H7 (cell line): ENCODE results near the gene UBASH3B. TPM values are rescaled to one million over a fixed set of nuclear protein-coding genes. Genes with fewer than 3 reads are reported as not detected.
A peak's percentile ranks its signal among the peaks of the same experiment; 100 is the strongest.

Source experiments
- DNase-seq: peaks from one replicate; pipeline ENCODE4 v3.0.0; 2012
- H3K27me3 ChIP-seq: 2 replicates; pipeline ENCODE4 v1.6.0; 2011; ENCODE audit warnings: mild to moderate bottlenecking, low read length; ENCODE audit not compliant: control insufficient read depth, insufficient read depth
- H3K36me3 ChIP-seq: replicated peaks from 2 replicates; pipeline ENCODE4 v1.5.1; 2011; ENCODE audit warnings: low read length; ENCODE audit not compliant: control insufficient read depth, insufficient read depth
- H3K4me3 ChIP-seq: 2 replicates; pipeline ENCODE4 v1.5.1; 2011; ENCODE audit warnings: low read depth, mild to moderate bottlenecking, control low read depth, low read length, moderate library complexity; ENCODE audit not compliant: insufficient read depth
- total RNA-seq: library from RNA; depleted of rRNA; stranded (reverse); fragments of >200 nt; shearing (Covaris generic); gene quantifications from 2 replicates; pipeline ENCODE4 v1.2.3, GENCODE V29; 2014

Gene UBASH3B
- total RNA-seq, 1 experiment from 2014 or later, result 15.9 TPM

DNA sequence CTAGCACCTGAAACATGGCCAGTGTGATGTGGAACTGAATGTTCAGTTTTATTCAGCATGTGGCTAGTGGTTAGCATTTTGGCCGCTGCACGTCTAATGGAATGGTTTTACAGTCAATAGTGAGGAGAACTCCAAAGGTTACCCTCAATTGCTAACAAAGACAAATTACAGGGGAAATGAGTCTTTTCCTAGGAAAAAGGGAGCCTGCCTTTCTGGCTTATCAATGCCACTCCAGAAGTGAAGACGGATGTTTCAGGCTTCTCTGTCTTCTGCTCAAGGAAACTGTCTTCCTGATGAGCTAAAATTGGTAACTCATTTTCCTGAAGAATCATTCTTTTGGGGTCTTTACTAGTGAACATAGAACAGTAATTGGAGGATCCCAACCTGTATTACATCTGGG, 98.5 kb downstream of the UBASH3B start:
- no peak for DNase-seq
- Histone ChIP-seq H3K4me3 (no peak overlapping the region), H3K36me3 (no peaks in the 10 kb centered on the region), H3K27me3 (no peaks in the 10 kb centered on the region)

DNA sequence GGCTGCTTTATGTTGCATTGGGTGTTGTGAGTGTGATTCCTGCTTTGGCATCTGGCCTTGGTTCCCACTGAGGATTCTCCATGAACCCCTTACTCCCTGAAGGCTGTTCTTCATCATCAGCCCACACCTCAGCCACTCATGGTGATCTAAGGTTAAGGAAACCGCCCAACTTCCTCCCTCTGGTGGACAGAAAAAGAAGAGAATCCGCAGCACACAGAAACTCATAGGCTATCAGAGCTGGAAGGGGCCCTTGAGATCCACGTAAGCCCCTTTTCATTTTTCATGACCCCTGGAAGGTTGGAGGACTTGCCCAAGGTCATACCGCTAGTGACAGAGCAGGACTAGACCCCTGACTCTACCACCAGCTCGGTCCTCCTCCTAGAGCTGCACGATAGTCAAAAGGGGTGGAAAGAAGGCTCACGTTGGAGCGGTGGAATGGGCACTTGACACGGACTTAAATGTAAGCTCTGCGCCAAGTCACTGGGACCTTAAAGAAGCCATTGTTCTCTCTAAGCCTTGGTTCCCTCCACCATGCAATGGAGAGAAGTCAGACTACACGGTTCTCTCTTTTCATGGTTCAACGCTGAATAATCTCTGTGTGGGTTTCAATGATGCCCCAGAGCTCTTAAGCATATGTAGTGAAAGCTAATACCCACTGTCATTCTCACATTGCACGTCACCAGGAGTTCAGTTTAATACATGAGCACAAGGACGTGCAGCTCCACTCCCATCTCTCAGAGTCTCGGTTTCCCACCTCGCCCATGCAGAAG, 99.2 kb downstream of the UBASH3B start:
- peak; percentile 69 for DNase-seq
- Histone ChIP-seq H3K4me3 (no peak overlapping the region), H3K36me3 (no peaks in the 10 kb centered on the region), H3K27me3 (no peaks in the 10 kb centered on the region)

DNA sequence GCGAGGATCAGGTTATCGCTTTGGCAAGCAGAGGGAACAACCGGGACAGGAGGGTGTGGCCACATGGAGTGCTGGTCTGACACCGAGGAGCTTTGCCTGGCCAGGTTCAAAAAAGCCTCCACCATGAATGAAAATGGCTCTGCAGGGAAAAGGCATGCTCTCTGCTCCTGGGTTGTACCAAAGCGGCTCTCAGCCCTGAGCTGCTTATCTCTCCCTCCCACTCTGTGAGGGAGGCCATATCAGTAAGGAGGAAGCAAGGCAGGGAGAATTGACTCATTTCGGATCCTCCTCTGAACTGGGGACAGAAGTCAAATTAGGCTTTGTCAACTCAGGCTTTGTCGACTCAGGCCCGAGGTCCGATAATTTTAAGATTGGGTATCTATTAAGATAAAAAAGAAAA, 99.9 kb downstream of the UBASH3B start:
- no peaks in the 10 kb centered on the region for H3K27me3 ChIP-seq
- H3K36me3 ChIP-seq, result no peaks in the 10 kb centered on the region
- H3K4me3 ChIP-seq, result no peak overlapping the region
- peak; percentile 33 for DNase-seq

DNA sequence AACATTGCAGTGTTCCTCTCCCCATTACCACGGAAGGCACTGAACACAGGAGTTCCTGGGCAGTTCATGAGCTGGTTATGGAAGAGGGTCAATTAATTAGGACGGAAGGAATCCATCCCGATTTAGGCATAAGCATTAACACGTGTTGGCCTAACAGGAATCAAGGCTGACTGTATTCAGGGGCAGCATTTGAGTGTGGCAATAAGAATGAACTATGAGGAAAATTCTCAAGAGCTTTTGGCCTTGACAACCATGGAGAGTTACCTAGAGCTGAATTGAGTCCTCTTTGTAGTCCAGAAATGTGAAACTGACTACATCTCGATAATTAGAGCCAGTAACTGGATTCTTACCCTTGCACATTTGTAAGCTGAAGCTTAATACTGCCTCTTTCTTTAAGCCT, 100.4 kb downstream of the UBASH3B start:
- Histone ChIP-seq H3K36me3 (no peaks in the 10 kb centered on the region), H3K4me3 (no peak overlapping the region), H3K27me3 (no peaks in the 10 kb centered on the region)
- no peak for DNase-seq

DNA sequence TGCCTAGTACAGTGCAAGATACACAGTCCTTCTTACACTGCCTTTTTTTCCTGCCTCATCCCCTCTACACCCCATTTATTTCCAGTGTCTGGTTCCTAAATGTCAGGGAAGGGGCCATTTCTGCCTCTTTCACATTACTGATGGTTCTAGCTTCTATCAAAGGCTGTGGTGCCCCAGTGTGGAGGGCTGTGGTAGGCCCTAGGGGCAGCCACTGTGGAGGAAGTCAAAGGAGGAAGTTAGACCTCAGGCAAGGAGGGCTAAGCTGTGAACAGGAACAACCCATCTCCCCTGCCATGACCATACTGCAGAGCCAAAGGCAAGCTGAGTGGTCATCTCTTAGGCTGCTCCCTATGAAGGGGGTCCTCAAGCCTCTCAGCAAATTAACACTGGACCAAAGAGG, 100.9 kb downstream of the UBASH3B start:
- no peak for DNase-seq
- H3K36me3 ChIP-seq, result no peaks in the 10 kb centered on the region
- no peak overlapping the region for H3K4me3 ChIP-seq
- no peaks in the 10 kb centered on the region for H3K27me3 ChIP-seq

DNA sequence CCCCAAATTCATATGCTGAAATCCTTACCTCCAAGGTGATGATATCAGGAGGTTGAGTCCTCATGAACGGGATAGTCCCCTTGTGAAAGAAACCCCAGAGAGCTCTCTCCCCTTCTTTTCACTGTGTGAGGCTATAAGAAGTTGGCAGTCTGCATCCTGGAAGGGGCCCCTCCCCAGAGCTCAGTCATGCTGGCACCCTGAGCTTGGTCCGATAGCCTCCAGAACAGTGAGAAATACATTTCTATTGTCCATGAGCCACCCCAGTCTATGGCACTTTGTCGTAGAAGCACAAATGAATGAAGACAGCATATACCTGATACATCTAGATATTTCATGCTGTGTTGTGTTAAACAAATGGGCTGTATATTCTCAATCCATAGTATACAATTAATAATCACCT, 101.7 kb downstream of the UBASH3B start:
- no peak overlapping the region for H3K4me3 ChIP-seq
- no peaks in the 10 kb centered on the region for H3K36me3 ChIP-seq
- DNase-seq, result no peak
- H3K27me3 ChIP-seq, result no peaks in the 10 kb centered on the region

DNA sequence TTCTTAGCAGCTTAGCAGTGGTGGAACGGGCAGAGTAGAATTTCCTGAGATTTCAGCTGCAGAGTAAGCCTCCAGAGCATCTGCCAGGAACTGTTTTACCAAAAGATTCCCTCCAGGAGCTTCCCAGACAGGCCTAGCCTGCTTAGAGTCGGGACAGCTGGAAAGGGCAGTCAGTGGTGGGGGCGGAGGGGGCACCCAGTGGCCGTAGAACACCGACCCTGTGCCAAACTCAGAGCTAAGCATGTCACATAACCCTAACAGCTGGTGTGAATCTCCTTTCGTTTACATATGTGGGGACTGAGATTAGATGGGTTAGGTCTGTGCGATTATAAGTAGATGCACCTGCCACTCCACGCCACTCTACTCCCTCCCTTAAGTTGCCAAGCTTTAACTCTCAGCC, 102.8 kb downstream of the UBASH3B start:
- no peak for DNase-seq
- Histone ChIP-seq H3K27me3 (no peaks in the 10 kb centered on the region), H3K36me3 (no peaks in the 10 kb centered on the region), H3K4me3 (no peak overlapping the region)

DNA sequence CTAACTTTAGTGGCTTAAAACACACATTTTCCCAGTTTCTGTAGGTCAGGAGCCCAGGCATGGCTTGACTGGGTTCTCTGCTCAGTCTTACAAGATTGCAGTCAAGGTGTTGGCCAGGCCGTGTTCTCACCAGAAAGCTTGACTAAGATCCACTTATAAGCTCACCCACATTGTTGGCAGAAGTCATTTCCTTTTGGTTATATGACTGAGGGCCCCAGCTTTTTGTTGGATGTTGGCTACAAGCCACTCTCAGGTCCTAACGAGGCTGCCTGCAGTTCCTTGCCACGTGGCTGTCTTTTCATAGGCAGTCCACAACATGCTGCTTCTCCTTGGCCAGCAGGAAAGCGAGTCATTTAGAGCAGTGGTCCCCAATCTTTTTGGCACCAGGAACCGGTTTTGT, 103.5 kb downstream of the UBASH3B start:
- Histone ChIP-seq H3K27me3 (no peaks in the 10 kb centered on the region), H3K36me3 (no peaks in the 10 kb centered on the region), H3K4me3 (no peak overlapping the region)
- DNase-seq, result no peak

DNA sequence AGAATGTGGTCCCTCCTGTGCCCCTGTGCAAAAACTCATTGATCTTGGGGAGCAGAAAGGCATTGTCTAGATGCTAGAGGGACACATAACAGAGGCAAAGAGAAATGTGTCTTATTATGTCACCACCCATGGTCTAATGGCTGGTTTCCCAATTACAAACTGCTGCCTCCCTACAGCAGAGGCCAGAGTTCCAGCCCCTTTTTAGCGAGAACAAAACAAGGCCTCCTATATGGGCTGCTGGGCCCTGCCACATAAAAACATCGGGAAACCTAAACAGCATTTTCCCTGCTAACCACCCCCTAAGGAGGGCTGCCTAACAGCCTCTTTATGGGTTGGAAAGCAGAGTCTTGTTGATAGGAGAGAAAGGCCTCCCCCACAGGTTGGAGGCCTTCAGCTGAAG, 107.6 kb downstream of the UBASH3B start:
- DNase-seq, result no peak
- H3K27me3 ChIP-seq, result no peaks in the 10 kb centered on the region
- no peak overlapping the region for H3K4me3 ChIP-seq
- H3K36me3 ChIP-seq, result no peaks in the 10 kb centered on the region

DNA sequence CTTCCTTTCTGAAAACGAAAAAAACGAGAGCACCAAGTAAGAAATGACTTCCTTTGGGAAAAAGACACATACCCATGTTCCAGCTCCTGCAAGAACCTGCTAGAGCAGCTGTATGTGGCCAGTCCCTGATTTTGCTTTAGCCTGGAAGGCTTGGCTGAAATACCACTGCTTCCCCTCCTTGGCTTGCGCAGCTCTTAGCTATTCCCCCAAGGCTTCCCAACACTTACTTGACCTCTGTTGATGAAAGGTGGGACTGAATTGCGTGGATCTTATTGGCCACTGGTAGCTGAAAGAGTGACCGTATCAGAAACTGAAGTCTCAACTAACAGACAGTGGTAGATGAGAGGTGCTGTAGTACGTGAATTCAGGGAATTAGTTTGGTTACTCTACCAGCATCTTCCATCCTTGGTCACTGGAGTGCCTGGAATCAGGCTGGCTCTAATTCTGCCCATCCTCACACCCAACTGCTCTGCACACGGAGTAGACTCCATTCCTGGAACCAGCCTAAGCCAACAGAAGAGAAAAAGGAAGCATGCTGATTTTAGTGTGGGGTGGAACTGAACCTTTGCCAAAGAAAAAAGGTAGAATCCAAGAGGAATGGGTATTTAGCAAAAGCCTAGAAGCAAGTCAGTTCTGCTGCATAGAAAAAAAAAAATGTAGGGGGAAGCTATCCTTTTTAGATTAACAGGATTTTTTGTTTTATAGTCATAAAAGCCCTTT, 109.0 kb downstream of the UBASH3B start:
- no peak for DNase-seq
- H3K36me3 ChIP-seq, result no peaks in the 10 kb centered on the region
- H3K4me3 ChIP-seq, result no peak overlapping the region
- H3K27me3 ChIP-seq, result no peaks in the 10 kb centered on the region

DNA sequence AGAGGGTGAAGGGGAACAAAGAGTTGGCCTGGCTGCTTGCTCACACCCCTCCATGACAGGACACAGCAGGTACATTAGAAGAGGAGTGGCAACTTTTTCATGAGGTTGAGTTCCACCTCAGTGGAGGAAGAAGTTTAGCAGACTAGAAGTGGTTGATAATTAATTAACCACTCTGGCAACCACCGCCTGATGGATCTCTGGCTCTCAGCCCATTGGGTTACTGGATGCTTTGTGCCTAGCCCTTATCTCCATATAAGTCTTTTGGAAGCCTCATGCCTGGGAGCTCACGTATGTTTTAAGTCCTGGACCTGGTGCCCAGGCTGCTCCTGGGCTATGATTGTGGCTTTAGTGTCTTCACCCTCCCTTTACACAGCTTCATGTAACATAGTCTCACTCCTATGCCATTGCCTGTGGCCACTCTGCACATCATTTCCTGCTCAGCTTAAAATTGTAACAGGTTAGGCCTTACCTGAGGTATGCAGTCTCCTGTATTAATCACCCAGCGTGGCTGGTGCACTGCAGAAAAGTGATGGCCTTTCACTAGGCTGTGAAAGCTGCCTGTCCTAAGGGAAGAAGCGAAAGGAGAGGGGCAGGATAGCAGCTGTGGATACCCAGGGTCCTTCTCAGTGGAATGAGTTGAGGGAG, 110.1 kb downstream of the UBASH3B start:
- no peaks in the 10 kb centered on the region for H3K27me3 ChIP-seq
- no peak overlapping the region for H3K4me3 ChIP-seq
- no peaks in the 10 kb centered on the region for H3K36me3 ChIP-seq
- no peak for DNase-seq

DNA sequence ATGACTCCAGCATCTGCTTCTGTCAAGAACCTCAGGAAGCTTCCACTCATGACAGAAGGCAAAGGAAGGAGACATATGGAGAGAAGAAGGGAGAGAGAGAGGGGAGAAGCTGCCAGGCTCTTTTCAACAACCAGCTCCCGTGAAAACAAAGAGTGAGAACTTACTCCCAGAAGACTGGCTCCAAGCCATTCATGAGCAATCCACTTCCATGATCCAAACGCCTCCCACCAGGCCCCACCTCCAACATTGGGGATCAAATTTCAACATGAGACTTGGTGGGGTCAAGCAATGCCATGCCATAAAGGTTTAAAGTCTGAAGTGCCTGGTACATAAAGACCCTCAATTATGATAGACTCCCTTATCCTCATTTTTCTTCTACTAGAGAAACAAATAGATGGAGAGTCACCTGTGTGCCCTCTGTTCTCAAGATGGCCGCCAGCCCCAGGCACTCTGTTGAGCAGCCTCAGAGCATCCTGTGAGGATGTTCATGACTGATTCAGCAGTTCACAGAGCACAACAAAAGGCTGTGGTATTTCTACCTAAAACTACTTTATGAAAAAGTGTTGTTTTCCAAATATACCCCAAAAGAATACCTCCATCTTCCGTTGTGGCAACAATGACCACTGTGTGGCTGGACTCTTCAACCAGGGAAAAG, 113.7 kb downstream of the UBASH3B start:
- Histone ChIP-seq H3K36me3 (no peaks in the 10 kb centered on the region), H3K4me3 (no peak overlapping the region), H3K27me3 (no peaks in the 10 kb centered on the region)
- no peak for DNase-seq

DNA sequence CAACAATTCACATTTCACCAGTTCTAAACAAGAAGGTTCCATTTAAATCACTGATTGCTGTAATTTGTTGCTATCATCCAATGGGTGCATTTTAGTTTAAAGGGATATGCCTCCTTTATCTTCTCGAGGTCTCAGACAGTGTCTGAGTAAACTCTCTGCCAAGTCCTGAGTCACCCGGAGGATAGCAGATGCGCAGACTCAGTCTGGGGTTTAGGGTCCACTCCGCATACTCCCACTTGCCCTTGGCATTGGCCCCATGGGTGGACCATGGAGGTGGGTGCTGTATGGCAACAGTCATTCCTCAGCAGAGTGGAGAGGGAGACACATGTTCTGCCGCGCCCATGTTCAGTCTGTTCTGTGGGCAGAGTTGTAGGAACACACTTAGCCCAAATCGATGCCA, 117.4 kb downstream of the UBASH3B start:
- no peak for DNase-seq
- no peaks in the 10 kb centered on the region for H3K36me3 ChIP-seq
- no peaks in the 10 kb centered on the region for H3K27me3 ChIP-seq
- no peak overlapping the region for H3K4me3 ChIP-seq

DNA sequence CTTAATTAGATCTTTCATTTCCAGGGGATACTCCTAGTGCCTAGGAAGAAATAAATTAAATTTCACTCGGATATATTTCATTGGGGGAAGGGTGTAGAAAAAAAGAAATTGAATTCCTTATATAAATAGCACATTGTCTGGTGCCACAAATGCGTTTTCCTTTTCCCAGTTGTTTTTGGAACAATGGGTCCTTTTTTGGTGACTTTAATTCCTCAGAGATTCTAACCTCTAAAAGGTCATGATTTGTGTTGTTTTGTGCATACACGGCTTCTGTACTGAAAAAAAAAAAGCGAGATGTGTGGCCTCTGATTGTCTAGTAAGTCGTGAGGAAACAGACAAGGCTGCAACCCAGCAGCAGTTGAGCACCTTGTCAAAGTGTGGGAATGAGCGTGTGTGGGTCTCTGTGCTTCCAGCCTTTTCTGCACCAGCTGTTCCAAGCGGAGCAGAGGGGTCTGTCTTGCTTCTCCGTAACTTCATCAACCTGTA, 118.3 kb downstream of the UBASH3B start:
- DNase-seq, result no peak
- Histone ChIP-seq H3K27me3 (no peaks in the 10 kb centered on the region), H3K4me3 (no peak overlapping the region), H3K36me3 (no peaks in the 10 kb centered on the region)
